Osteoblast (primary cell): Measurements from ENCODE around the gene CERS5. TPM values are rescaled to one million over a fixed set of nuclear protein-coding genes. Genes with fewer than 3 reads are reported as not detected.
"Not testable (repeated sequence)": the region's sequence is repeated elsewhere in the genome, so short reads cannot be mapped to it uniquely, and the experiment has no call there.

ENCODE experiments used
- DNase-seq: peaks from one replicate; pipeline ENCODE4 v3.0.0; 2011; ENCODE audit warnings: low spot score, mixed read lengths; ENCODE audit not compliant: insufficient read length; ENCODE audit errors: missing footprints
- H2AFZ ChIP-seq: 2 replicates; pipeline ENCODE4 v1.6.0; 2011; ENCODE audit warnings: mild to moderate bottlenecking, low read length
- H3K27ac ChIP-seq: 2 replicates; pipeline ENCODE4 v1.5.1; 2011; ENCODE audit warnings: mild to moderate bottlenecking, low read depth, low read length, moderate library complexity
- H3K27me3 ChIP-seq: 2 replicates; pipeline ENCODE4 v1.6.0; 2012; ENCODE audit warnings: mild to moderate bottlenecking, control low read depth, inconsistent platforms, low read length, moderate library complexity; ENCODE audit not compliant: insufficient read depth
- H3K36me3 ChIP-seq: 2 replicates; pipeline ENCODE4 v1.5.1; 2011; ENCODE audit warnings: mild to moderate bottlenecking, low read length, control low read depth, moderate library complexity; ENCODE audit not compliant: insufficient read depth
- H3K4me1 ChIP-seq: 2 replicates; pipeline ENCODE4 v1.5.1; 2011; ENCODE audit warnings: mild to moderate bottlenecking, low read length, control low read depth, moderate library complexity; ENCODE audit not compliant: insufficient read depth
- H3K4me2 ChIP-seq: 2 replicates; pipeline ENCODE4 v1.6.0; 2011; ENCODE audit warnings: mild to moderate bottlenecking, low read length; ENCODE audit not compliant: insufficient read depth
- H3K4me3 ChIP-seq: fragments of 200-600 bp; sonication (generic); 3 replicates; pipeline ENCODE4 v1.5.1; 2012; ENCODE audit warnings: mild to moderate bottlenecking, low read length, inconsistent platforms; ENCODE audit not compliant: insufficient read depth
- H3K79me2 ChIP-seq: 2 replicates; pipeline ENCODE4 v1.6.0; 2012; ENCODE audit warnings: mild to moderate bottlenecking, low read length, control low read depth, inconsistent platforms; ENCODE audit not compliant: insufficient read depth
- H3K9me3 ChIP-seq: 2 replicates; pipeline ENCODE4 v1.5.1; 2011; ENCODE audit warnings: low read depth, low read length, control low read depth
- H4K20me1 ChIP-seq: 2 replicates; pipeline ENCODE4 v1.6.0; 2012; ENCODE audit warnings: mild to moderate bottlenecking, low read length, control low read depth; ENCODE audit not compliant: insufficient read depth
- total RNA-seq: library from RNA; depleted of rRNA; stranded (reverse); fragments of >200 nt; gene quantifications from 2 replicates; pipeline ENCODE4 v1.2.3, GENCODE V29; 2012
- TF ChIP-seq, protein P1 (sequence below): IDR thresholded peaks from 2 replicates; pipeline ENCODE4 v1.5.1; 2011; ENCODE audit warnings: mild to moderate bottlenecking, low read depth, low read length, moderate library complexity; ENCODE audit errors: extremely low read depth

Gene CERS5
- total RNA-seq, 1 donor = 33.7 TPM

DNA sequence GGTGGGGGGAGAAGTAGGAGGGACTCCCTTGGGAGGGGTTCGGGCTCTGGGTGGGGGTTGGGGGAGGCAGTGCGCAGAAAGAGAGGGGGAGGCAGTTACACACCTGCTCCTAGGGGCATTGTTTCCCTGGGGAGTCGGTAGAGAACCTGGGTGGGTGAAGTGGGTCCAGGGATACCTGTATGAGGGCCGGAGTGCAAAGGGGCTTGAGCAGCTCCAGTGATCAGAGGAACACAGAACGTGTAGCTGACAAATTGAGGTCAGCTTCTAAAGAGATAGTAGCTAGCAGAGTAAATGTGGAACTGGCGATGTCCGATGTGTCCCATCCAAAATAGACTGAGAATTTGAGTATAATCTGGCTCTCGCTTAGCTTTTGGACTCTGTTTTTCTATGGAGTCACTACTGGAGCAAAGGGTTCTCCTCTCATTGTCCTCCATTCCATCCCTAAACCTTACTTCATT, 81.5 kb downstream of the CERS5 start:
- H3K4me2 ChIP-seq = peak overlapping the region; percentile 97
- DNase-seq = peak; percentile 88
- peaks cover 13% of the 10 kb centered on the region for H4K20me1 ChIP-seq
- H3K4me1 ChIP-seq = peaks cover 26% of the 10 kb centered on the region
- peak overlapping the region; percentile 43 for H3K27ac ChIP-seq
- peaks cover 37% of the 10 kb centered on the region for H3K36me3 ChIP-seq
- H3K79me2 ChIP-seq = peaks cover 20% of the 10 kb centered on the region
- TF ChIP-seq, protein P1, sequence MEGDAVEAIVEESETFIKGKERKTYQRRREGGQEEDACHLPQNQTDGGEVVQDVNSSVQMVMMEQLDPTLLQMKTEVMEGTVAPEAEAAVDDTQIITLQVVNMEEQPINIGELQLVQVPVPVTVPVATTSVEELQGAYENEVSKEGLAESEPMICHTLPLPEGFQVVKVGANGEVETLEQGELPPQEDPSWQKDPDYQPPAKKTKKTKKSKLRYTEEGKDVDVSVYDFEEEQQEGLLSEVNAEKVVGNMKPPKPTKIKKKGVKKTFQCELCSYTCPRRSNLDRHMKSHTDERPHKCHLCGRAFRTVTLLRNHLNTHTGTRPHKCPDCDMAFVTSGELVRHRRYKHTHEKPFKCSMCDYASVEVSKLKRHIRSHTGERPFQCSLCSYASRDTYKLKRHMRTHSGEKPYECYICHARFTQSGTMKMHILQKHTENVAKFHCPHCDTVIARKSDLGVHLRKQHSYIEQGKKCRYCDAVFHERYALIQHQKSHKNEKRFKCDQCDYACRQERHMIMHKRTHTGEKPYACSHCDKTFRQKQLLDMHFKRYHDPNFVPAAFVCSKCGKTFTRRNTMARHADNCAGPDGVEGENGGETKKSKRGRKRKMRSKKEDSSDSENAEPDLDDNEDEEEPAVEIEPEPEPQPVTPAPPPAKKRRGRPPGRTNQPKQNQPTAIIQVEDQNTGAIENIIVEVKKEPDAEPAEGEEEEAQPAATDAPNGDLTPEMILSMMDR = no peak
- no peaks in the 10 kb centered on the region for H3K27me3 ChIP-seq
- H3K4me3 ChIP-seq = peak overlapping the region; percentile 94
- no peak overlapping the region for H2AFZ ChIP-seq
- no peaks in the 10 kb centered on the region for H3K9me3 ChIP-seq

DNA sequence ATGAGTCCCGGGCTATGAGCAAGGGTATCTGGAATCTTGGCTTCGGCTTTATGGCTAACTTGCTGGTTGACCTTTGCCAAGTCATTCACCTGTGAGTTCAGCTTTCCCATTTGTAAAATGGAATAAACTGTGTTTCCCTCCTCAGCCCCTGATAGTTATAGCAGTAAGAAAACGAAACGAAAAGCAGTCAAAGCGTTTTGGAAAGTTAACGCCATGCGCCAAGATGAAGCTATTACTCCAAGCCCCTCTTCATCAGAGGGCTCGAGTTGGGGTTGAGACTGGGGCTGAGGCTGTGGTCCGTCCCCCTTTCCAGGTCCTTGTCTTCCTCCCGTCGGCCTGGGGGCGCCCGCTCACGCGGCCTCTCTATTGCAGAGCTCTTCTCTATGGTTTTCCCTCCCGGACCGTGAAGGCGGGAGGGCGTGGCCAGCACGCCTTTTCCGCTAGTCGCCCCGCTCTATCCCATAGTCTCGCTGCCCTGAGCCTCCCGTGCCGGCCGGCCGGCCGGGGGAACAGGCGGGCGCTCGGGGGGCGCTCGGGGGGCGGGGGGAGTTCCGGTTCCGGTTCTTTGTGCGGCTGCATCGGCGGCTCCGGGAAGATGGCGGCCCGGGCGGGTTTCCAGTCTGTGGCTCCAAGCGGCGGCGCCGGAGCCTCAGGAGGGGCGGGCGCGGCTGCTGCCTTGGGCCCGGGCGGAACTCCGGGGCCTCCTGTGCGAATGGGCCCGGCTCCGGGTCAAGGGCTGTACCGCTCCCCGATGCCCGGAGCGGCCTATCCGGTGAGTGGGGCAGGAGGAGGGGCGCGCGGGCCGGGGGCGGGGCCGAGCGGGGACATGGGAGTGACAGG, 82.2 kb downstream of the CERS5 start, which contains the start of gene SMARCD1:
Gene SMARCD1, plus strand, starts transcription at position 568 of the 840 bp plus-strand sequence. Its CDS starts 28 bp downstream, at position 596.
- Histone ChIP-seq H3K9me3 (no peaks in the 10 kb centered on the region), H3K4me1 (peaks cover 26% of the 10 kb centered on the region), H3K27ac (peak within 1 kb of the TSS; percentile 90), H3K79me2 (peaks cover 20% of the 10 kb centered on the region), H3K4me3 (peak within 1 kb of the TSS; percentile 94), H3K36me3 (peaks cover 30% of the 10 kb centered on the region), H3K4me2 (peak within 1 kb of the TSS; percentile 98), H2AFZ (peak within 1 kb of the TSS; percentile 94), H3K27me3 (no peaks in the 10 kb centered on the region), H4K20me1 (peaks cover 13% of the 10 kb centered on the region)
- TF ChIP-seq, protein P1 = peak; percentile 60
- peak; percentile 98 for DNase-seq

DNA sequence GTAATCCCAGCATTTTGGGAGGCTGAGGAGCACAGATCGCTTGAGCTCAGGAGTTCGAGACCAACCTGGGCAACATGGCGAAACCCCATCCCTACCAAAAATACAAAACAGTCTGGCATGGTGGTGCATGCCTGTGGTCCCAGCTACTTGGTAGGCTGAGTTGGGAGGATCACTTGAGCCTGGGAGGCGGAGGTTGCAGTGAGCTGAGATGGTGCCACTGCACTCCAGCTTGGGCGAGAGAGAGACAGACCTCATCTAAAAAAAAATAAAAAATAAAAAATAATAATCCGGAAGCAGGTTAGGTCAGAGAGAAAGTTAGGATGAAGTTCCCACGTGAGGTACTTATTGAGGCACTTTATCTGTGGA, 82.8 kb downstream of the CERS5 start:
- Histone ChIP-seq H3K4me1 (peaks cover 26% of the 10 kb centered on the region), H4K20me1 (peaks cover 13% of the 10 kb centered on the region), H3K79me2 (peaks cover 15% of the 10 kb centered on the region), H3K4me2 (peak overlapping the region; percentile 98), H3K4me3 (peak overlapping the region; percentile 94), H3K27ac (peak overlapping the region; percentile 90), H2AFZ (peak overlapping the region; percentile 94), H3K36me3 (peaks cover 24% of the 10 kb centered on the region)
- not testable (repeated sequence) for DNase-seq, H3K27me3 ChIP-seq, H3K9me3 ChIP-seq

DNA sequence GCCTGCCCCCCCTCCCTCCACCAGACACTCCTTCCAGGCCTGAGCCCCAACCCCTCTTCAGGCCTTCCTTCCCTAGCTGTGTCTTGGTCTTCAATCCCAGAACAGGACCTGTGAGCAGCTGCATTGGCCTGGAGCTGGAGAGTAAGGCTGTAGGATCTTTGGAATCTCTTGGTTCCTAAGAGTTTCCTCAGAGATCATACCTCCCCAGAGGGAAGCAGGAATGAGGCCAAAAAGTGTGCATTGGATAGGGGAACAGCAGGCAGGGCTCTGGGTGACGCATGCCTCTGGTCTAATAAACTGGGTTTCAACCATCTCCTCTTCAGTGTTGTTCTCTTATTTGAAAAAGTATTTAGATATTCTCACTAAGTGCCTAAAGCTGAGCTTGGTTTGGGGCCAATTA, 83.9 kb downstream of the CERS5 start:
- TF ChIP-seq, protein P1 = no peak
- Histone ChIP-seq H3K27me3 (no peaks in the 10 kb centered on the region), H2AFZ (no peak overlapping the region), H3K27ac (no peak overlapping the region), H3K9me3 (no peaks in the 10 kb centered on the region), H3K79me2 (peaks cover 15% of the 10 kb centered on the region), H4K20me1 (peaks cover 3% of the 10 kb centered on the region), H3K4me1 (peaks cover 16% of the 10 kb centered on the region), H3K4me2 (no peak overlapping the region), H3K36me3 (peaks cover 13% of the 10 kb centered on the region), H3K4me3 (no peak overlapping the region)
- DNase-seq = peak; percentile 93
